HPDE6-E6E7 (cell line): Measurements from ENCODE around the gene CFI.

Experiments used
- DNase-seq: peaks from one replicate; pipeline ENCODE4 v3.0.0; 2011; ENCODE audit warnings: missing footprints; ENCODE audit errors: extremely low spot score

CFI gene

GRCh38 chr4:109730619-109731545 is 70.9 kb downstream of the CFI start:
- no peak for DNase-seq

- peak; percentile 86 for DNase-seq
Observed at GRCh38 chr4:109729718-109730618, 71.8 kb downstream of the CFI start, which contains the start of gene PLA2G12A. Gene PLA2G12A, minus strand, starts transcription at chr4:109730070. Its CDS starts 261 bp downstream, at chr4:109729809.

DNA sequence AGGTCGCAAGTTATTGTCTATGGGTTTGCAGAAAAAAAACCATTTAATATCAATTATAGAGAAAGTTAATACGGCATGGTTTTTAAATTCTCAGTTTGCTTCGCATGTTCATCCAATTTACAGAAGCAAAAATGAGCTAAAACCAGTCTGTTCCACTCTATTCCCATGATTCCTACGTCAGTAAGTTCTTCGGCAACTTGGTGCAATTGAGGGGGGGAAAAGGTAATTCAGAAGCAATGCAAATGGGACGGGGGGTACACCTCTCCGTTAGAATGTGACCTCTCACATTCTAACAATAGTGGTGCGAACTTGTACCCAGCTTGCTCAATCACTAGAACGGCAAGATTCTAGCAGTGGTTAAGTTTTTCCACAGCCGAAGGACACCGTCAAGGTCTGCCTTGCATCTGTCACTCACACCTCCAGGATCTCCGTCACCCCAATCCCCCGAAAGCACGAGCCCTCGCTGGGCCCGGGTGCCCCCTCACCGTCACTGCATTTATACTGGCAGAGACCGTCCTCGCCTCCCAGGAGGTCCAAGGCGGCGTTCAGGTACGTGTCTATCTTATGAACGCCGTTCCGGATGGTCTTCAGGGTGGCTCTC is 72.6 kb downstream of the CFI start:
- DNase-seq: no peak

- no peak for DNase-seq
Observed at GRCh38 chr4:109728385-109728784, 73.4 kb downstream of the CFI start.

DNA sequence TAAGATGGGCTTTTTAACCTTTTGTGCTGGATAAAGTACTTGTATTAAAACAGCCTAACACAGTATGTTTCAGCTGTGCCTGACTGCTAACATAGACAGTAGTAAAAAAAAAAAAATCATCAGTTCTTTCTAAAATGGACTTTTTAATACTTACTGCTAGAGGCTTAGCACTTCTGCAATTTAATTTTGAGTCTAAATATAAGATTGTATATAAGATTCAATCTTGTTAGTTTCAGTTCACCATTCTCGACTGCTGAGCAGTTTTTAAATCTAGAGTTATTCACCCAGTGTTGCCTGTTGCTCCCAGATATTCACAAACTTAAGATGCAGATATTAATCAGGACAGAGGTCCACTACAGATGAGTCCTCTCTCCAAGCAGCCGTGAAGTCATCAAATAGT is 78.7 kb downstream of the CFI start:
- DNase-seq: no peak

- DNase-seq: no peak
Observed at GRCh38 chr4:109722357-109722756, 79.4 kb downstream of the CFI start.

DNA sequence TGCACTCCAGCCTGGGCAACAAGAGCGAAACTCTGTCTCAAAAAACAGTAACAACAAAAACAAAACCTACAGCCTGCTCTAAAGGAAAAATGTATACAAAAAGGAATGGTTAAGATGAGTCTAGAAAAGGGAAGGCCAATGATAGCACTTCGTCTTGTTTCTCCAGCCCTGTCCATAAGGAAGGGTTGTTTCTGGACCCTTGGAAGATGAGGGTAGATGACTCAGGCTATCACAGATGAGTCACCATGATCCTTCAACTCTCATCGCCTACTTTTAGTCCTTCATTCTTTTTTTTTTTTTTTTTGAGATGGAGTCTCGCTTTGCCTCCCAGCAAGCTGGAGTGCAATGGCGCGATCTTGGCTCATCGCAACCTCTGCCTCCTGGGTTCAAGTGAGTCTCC is 80.8 kb downstream of the CFI start:
- no peak for DNase-seq

DNA sequence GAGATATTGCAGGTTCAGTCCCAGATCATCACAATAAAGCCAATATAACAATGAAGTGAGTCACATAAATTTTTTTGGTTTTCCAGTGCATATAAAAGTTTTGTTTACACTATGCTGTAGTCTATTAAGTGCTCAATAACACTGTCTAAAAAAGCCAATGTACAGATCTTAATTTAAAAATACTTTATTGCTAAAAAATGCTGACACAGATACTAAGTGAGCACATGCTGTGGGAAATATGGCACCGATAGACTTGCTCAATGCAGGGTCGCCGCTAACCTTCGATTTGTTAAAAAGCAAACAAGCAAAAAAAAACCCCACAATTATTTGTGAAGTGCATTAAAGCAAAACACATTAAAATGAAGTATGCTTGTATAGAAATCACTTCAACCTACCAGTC is 82.2 kb downstream of the CFI start:
- no peak for DNase-seq

GRCh38 chr4:109718759-109719158 is 83.0 kb downstream of the CFI start:
- no peak for DNase-seq

- no peak for DNase-seq
Observed at GRCh38 chr4:109713500-109713899, 88.3 kb downstream of the CFI start.

DNA sequence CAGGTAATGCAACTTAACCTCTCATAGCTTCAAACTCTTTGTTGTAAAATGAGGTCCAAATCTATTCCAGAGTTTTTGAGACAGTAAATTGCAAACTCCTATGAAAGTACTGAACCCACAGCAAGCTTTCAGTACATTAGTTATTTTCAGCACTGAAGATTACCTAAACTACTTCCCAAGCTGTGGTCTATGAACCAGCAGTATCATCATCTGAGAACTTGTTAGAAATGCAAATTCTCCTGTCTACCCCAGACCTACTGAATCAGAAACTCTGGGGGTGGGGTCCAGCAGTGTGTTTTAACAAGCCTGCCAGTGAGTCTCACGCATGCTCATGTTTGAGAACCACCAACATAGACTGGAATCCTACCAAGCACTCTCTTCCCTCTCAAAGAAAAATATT is 92.8 kb downstream of the CFI start:
- DNase-seq: no peak

DNA sequence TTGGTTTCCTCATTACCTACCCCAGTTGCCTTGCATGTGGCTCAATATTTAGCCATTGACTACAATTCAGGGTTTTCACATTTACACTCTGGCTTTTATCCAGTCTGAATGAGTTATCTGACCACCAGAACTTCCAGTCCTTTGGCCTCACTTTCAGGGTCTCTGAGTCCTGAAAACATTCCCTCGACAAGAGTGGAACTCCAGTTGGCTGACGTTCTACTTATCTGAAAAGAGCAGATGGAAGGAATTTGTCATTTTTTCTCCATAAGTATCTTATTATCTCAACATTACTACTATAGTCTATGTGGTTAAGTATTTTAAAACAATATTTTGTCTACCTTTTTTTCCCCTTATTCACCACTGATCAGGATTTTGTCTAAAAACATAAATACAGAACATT is 93.4 kb downstream of the CFI start:
- DNase-seq: no peak

GRCh38 chr4:109703664-109704361 is 98.0 kb downstream of the CFI start:
- DNase-seq: no peak

GRCh38 chr4:109702950-109703663 is 98.7 kb downstream of the CFI start, which contains the start of gene CASP6:
Gene CASP6, minus strand, starts transcription at chr4:109703445. Its CDS starts 50 bp downstream, at chr4:109703395.
- peak; percentile 47 for DNase-seq

GRCh38 chr4:109701566-109702410 is 100.0 kb downstream of the CFI start:
- DNase-seq: no peak

DNA sequence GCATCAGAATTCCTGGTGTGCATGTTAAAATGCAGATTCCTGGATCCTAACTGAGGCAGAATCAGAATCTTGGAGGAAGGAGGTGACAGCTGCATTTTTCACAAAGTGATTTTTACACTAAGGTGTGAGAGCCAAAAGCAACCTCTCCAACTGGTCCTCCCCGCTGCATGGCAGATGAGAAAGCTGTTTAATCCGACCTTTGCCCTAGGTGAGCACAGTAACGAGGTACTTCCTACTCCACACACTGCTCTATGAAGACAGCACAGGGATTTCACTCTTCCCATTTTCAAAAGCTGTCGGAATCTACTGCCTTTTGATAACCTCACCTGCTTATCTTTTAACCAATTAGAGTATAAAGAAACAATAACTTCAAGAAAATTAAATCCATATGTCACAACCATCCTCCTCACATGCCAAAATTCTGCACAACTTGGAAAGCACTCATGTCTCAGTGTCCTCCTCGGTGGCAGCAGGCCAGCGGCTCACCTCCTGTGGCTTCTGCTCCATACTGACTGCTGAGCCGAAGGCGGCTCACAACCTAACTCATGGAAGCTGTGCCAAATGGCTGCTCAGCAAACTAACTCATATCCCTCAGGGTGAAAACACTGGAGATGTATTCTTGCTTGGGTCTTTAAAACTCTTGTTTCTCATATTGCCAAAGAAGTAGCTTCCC is 102.1 kb downstream of the CFI start:
- DNase-seq: no peak

DNA sequence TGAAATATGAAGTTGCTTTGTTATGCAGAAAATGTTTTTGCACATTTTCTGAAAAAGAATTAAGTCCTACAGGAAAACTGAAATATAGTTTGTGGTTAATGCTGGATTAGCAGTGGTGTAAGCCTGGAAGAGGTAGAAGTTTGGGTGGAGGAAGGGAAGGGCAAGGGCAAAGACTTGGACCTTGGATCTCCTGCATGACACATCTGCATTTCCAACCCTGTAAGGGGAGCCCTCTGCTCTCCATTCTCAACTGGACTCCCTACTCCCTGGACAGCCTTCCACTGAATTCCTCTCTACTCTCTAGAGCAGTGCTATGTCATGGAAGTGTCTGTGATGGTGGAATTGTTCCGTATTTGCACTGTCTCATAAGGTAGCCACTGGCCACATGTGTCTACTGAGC is 103.1 kb downstream of the CFI start:
- no peak for DNase-seq

- DNase-seq: no peak
Observed at GRCh38 chr4:109691411-109691920, 110.3 kb downstream of the CFI start.
